HepG2 (cell line): ENCODE measurements around the gene FAM118B. TPM values are rescaled to one million over a fixed set of nuclear protein-coding genes. Genes with fewer than 3 reads are reported as not detected.

Experiments
- AGO1 ChIP-seq: fragments of 200-400 bp; formaldehyde crosslinking; IDR thresholded peaks from 2 replicates; pipeline ENCODE4 v1.6.1; 2017; ENCODE audit warnings: mild to moderate bottlenecking, low read depth, low read length, moderate library complexity; ENCODE audit not compliant: poor library complexity, severe bottlenecking
- DRAP1 ChIP-seq: IDR thresholded peaks from 2 replicates; pipeline ENCODE4 v1.6.1; 2016; ENCODE audit warnings: missing genetic modification reagents, missing compliant biosample characterization
- GLMP ChIP-seq: sonication (generic); formaldehyde crosslinking; IDR thresholded peaks from 2 replicates; pipeline ENCODE4 v1.9.0; 2021; ENCODE audit warnings: missing genetic modification reagents, mild to moderate bottlenecking, borderline replicate concordance
- HDAC1 ChIP-seq: sonication (generic); formaldehyde crosslinking; IDR thresholded peaks from 2 replicates; pipeline ENCODE4 v1.5.1; 2020; ENCODE audit warnings: mild to moderate bottlenecking, missing genetic modification reagents
- IKZF5 ChIP-seq: IDR thresholded peaks from 2 replicates; pipeline ENCODE4 v1.6.1; 2018; ENCODE audit warnings: missing genetic modification reagents, mild to moderate bottlenecking, missing compliant biosample characterization
- KAT8 ChIP-seq: IDR thresholded peaks from 2 replicates; pipeline ENCODE4 v1.6.1; 2016; ENCODE audit warnings: missing genetic modification reagents, missing compliant biosample characterization
- KLF12 ChIP-seq: sonication (generic); formaldehyde crosslinking; IDR thresholded peaks from 2 replicates; pipeline ENCODE4 v1.4.0; 2020; ENCODE audit warnings: missing genetic modification reagents, borderline replicate concordance
- MED13 ChIP-seq: sonication (generic); formaldehyde crosslinking; IDR thresholded peaks from 2 replicates; pipeline ENCODE4 v1.5.0; 2020; ENCODE audit warnings: missing genetic modification reagents
- POLR2AphosphoS5 ChIP-seq: IDR thresholded peaks from 2 replicates; pipeline ENCODE4 v1.6.1; 2012; ENCODE audit warnings: low read depth, low read length
- RARA ChIP-seq: IDR thresholded peaks from 2 replicates; pipeline ENCODE4 v1.6.1; 2016; ENCODE audit warnings: missing genetic modification reagents, missing compliant biosample characterization
- TGIF2 ChIP-seq: IDR thresholded peaks from 2 replicates; pipeline ENCODE4 v1.6.1; 2016; ENCODE audit warnings: control low read depth, missing compliant biosample characterization
- ZNF138 ChIP-seq: sonication (generic); formaldehyde crosslinking; IDR thresholded peaks from 2 replicates; pipeline ENCODE4 v1.5.0; 2020; ENCODE audit warnings: mild to moderate bottlenecking, low read depth, missing genetic modification reagents
- ZNF18 ChIP-seq: sonication (generic); formaldehyde crosslinking; IDR thresholded peaks from 2 replicates; pipeline ENCODE4 v1.8.0; 2022; ENCODE audit warnings: mild to moderate bottlenecking, missing genetic modification reagents; ENCODE audit not compliant: insufficient replicate concordance
- ZNF609 ChIP-seq: sonication (generic); formaldehyde crosslinking; IDR thresholded peaks from 2 replicates; pipeline ENCODE4 v1.4.0; 2020; ENCODE audit warnings: mild to moderate bottlenecking, missing genetic modification reagents, borderline replicate concordance
- ZSCAN31 ChIP-seq: sonication (generic); formaldehyde crosslinking; IDR thresholded peaks from 2 replicates; pipeline ENCODE4 v1.5.0; 2020; ENCODE audit warnings: low read depth, mild to moderate bottlenecking, missing genetic modification reagents
- polyA plus RNA-seq, 8 experiments: library from polyadenylated mRNA; depleted of rRNA in 3 of 8; stranded (reverse) in 7 of 8; unstranded in 1 of 8; fragments of >200 nt; fragmentation: Illumina TruSeq in 4 of 8; extraction: Trizol in 4 of 8; gene quantifications; 2 replicates each; pipeline versions ENCODE4 v1.2.1 to v1.2.3, GENCODE V29; 2011 to 2016; ENCODE audit warnings: low read depth in 4 of 8, missing spikeins in 1 of 8, mixed read lengths in 1 of 8; ENCODE audit not compliant: insufficient read depth in 1 of 8
- total RNA-seq, 5 experiments: library from RNA; depleted of rRNA; stranded (reverse); fragments of >200 nt; fragmentation: Illumina TruSeq; extraction: Trizol; gene quantifications; 2 replicates each; pipeline ENCODE4 v1.2.3, GENCODE V29; 2016; ENCODE audit warnings: low read depth in 1 of 5

The FAM118B gene
- total and polyA plus RNA-seq, 2 of the 13 experiments (the other 11 are each of a cell fraction or from before 2014, with no cell fraction given), result 10.2 to 25.7 TPM

- 0 out of 2 replicates have a peak, but pooled peaks have one; percentile 47 for TF ChIP-seq ZNF609 (CRISPR knock-in tag)
- TF ChIP-seq HDAC1 (CRISPR knock-in tag), result 0 out of 2 replicates have a peak, but pooled peaks have one; percentile 19
- peak; percentile 74; the same call in 1 of the 2 replicates for TF ChIP-seq MED13 (CRISPR knock-in tag)
- TF ChIP-seq ZNF18 (CRISPR knock-in tag), result peak; percentile 55
- TF ChIP-seq POLR2AphosphoS5, result peak; percentile 79
- 0 out of 2 replicates have a peak, but pooled peaks have one; percentile 13 for TF ChIP-seq IKZF5
- peak; percentile 44; the same call in 1 of the 2 replicates for TF ChIP-seq KAT8
- 0 out of 2 replicates have a peak, but pooled peaks have one; percentile 52 for TF ChIP-seq ZSCAN31 (CRISPR knock-in tag)
- TF ChIP-seq GLMP (CRISPR knock-in tag), result 0 out of 2 replicates have a peak, but pooled peaks have one; percentile 50
- TF ChIP-seq RARA, result peak; percentile 6; the same call in 1 of the 2 replicates
- peak; percentile 36; the same call in 1 of the 2 replicates for TF ChIP-seq DRAP1
- TF ChIP-seq AGO1, result peak; percentile 70
- 0 out of 2 replicates have a peak, but pooled peaks have one; percentile 10 for TF ChIP-seq TGIF2 (CRISPR knock-in tag)
- 0 out of 2 replicates have a peak, but pooled peaks have one; percentile 48 for TF ChIP-seq ZNF138 (CRISPR knock-in tag)
- TF ChIP-seq KLF12 (CRISPR knock-in tag), result peak; percentile 82; the same call in 1 of the 2 replicates
These were observed 71.4 kb downstream of the FAM118B start, which contains the start of gene TIRAP (continued) for GRCh38 chr11:126282736-126283591.
